Measurements from ENCODE around the gene GNG7.
"Not testable (repeated sequence)": the region's sequence is repeated elsewhere in the genome, so short reads cannot be mapped to it uniquely, and the experiment has no call there.

- TF ChIP-seq CTCF, POLR2A (IDR thresholded peaks at IDR 0.05): not testable (repeated sequence)
These were observed 122.1 kb downstream of the GNG7 start for GRCh38 chr19:2580396-2580795.

Data from adrenal gland (tissue), 5 donors.